GM12891 (cell line): ENCODE results near the gene ARRDC2.
"Not testable (repeated sequence)": the region's sequence is repeated elsewhere in the genome, so short reads cannot be mapped to it uniquely, and the experiment has no call there.

ENCODE experiments used
- DNase-seq: peaks from one replicate; pipeline ENCODE4 v3.0.0; 2011; ENCODE audit warnings: low spot score; ENCODE audit not compliant: insufficient read length
- FAIRE-seq: peaks from 2 replicates; lab custom pipeline; 2011; peaks lifted over from hg19 to GRCh38; lab: Jason Lieb, UNC
- PAX5 ChIP-seq: IDR thresholded peaks from 2 replicates; pipeline ENCODE4 v1.6.1; 2011; ENCODE audit warnings: low read length, moderate library complexity, mild to moderate bottlenecking; ENCODE audit not compliant: insufficient read depth, severe bottlenecking
- POLR2A ChIP-seq: IDR thresholded peaks from 2 replicates; pipeline ENCODE4 v1.6.1; 2011; ENCODE audit warnings: low read depth, low read length, control low read depth
- POLR2AphosphoS5 ChIP-seq: IDR thresholded peaks from 2 replicates; pipeline ENCODE4 v1.6.1; 2011; ENCODE audit warnings: low read depth, low read length, control low read depth
- POU2F2 ChIP-seq: IDR thresholded peaks from 2 replicates; pipeline ENCODE4 v1.6.1; 2011; ENCODE audit warnings: low read depth, mild to moderate bottlenecking, control low read depth, low read length, moderate library complexity
- SPI1 ChIP-seq: IDR thresholded peaks from 2 replicates; pipeline ENCODE4 v1.6.1; 2011; ENCODE audit warnings: low read depth, low read length, control low read depth
- TAF1 ChIP-seq: IDR thresholded peaks from 2 replicates; pipeline ENCODE4 v1.6.1; 2011; ENCODE audit warnings: low read depth, low read length, control low read depth

ARRDC2 gene

GRCh38 chr19:17972230-17972629 lies 35.7 kb upstream of the ARRDC2 start:
- DNase-seq (no peak), FAIRE-seq (no peak)
- peak; percentile 19 for TF ChIP-seq PAX5
- TF ChIP-seq POLR2A: no peak

- DNase-seq (no peak), FAIRE-seq (no peak)
- TF ChIP-seq SPI1 (no peak), POLR2A (no peak), TAF1 (no peak), PAX5 (no peak), POU2F2 (no peak), POLR2AphosphoS5 (no peak)
Measured at GRCh38 chr19:17973759-17974158, 34.2 kb upstream of the ARRDC2 start.

- TF ChIP-seq TAF1 (no peak), POLR2A (no peak)
- no peak for FAIRE-seq
- no peak for DNase-seq
Measured at GRCh38 chr19:17974551-17974950, 33.4 kb upstream of the ARRDC2 start.

- DNase-seq (no peak), FAIRE-seq (no peak)
- TF ChIP-seq SPI1: no peak
- TF ChIP-seq PAX5: no peak
- TF ChIP-seq TAF1: no peak
- no peak for TF ChIP-seq POLR2A
- no peak for TF ChIP-seq POLR2AphosphoS5
- no peak for TF ChIP-seq POU2F2
Measured at GRCh38 chr19:17975032-17975431, 32.9 kb upstream of the ARRDC2 start.

GRCh38 chr19:17977021-17977420 lies 30.9 kb upstream of the ARRDC2 start:
- FAIRE-seq: no peak
- TF ChIP-seq PAX5: no peak
- TF ChIP-seq POLR2A: no peak
- TF ChIP-seq SPI1: no peak
- no peak for TF ChIP-seq POLR2AphosphoS5
- no peak for TF ChIP-seq POU2F2
- TF ChIP-seq TAF1: no peak
- no peak for DNase-seq

GRCh38 chr19:17977488-17977887 lies 30.5 kb upstream of the ARRDC2 start:
- no peak for DNase-seq
- no peak for FAIRE-seq
- TF ChIP-seq POU2F2 (no peak), PAX5 (no peak), POLR2AphosphoS5 (no peak), TAF1 (no peak), POLR2A (no peak), SPI1 (no peak)

GRCh38 chr19:17981611-17982010 lies 26.4 kb upstream of the ARRDC2 start:
- FAIRE-seq (no peak), DNase-seq (no peak)
- TF ChIP-seq POU2F2 (no peak), POLR2A (no peak), PAX5 (no peak)

GRCh38 chr19:17982430-17982829 lies 25.5 kb upstream of the ARRDC2 start:
- TF ChIP-seq PAX5: no peak
- TF ChIP-seq TAF1: no peak
- TF ChIP-seq POLR2AphosphoS5: no peak
- TF ChIP-seq SPI1: no peak
- no peak for TF ChIP-seq POU2F2
- no peak for TF ChIP-seq POLR2A
- no peak for FAIRE-seq
- no peak for DNase-seq

- no peak for FAIRE-seq
- no peak for DNase-seq
Measured at GRCh38 chr19:17985037-17985818, 22.7 kb upstream of the ARRDC2 start.

GRCh38 chr19:17986569-17986968 lies 21.4 kb upstream of the ARRDC2 start:
- DNase-seq, FAIRE-seq: not testable (repeated sequence)

More at GRCh38 chr19:17985037-17985818, 22.7 kb upstream of the ARRDC2 start:
- TF ChIP-seq PAX5: no peak
- no peak for TF ChIP-seq TAF1
- TF ChIP-seq SPI1: no peak
- TF ChIP-seq POU2F2: no peak
- no peak for TF ChIP-seq POLR2AphosphoS5
- TF ChIP-seq POLR2A: no peak

GRCh38 chr19:17988161-17988560 lies 19.8 kb upstream of the ARRDC2 start:
- FAIRE-seq (no peak), DNase-seq (no peak)
- TF ChIP-seq POU2F2 (no peak), POLR2AphosphoS5 (no peak), PAX5 (no peak), POLR2A (no peak), TAF1 (no peak), SPI1 (no peak)
